ENCODE results near the gene ADCK1. TPM values are rescaled to one million over a fixed set of nuclear protein-coding genes. Genes with fewer than 3 reads are reported as not detected.

Gene ADCK1
- total RNA-seq, 4 donors from 2014 or later, result 7.8 to 22.3 (median 12.6) TPM

- Histone ChIP-seq H3K4me3 (no peak overlapping the region), H3K27ac (no peak overlapping the region), H3K4me1 (no peaks in the 10 kb centered on the region), H3K27me3 (no peaks in the 10 kb centered on the region), H3K36me3 (peaks cover 0 to 7% (median 0%) of the 10 kb centered on the region in 4 donors), H3K9me3 (no peaks in the 10 kb centered on the region)
- no peak for TF ChIP-seq EP300 (IDR thresholded peaks at IDR 0.05; ENCODE audit: low read depth)
- TF ChIP-seq POLR2AphosphoS5 (IDR thresholded peaks at IDR 0.05), result no peak
- TF ChIP-seq CTCF (IDR thresholded peaks at IDR 0.05), result no peak
- TF ChIP-seq POLR2A (IDR thresholded peaks at IDR 0.05), result no peak
- 90 to 100% methylated on average over 4 of the region's 4 CpGs for WGBS, 2 donors (ENCODE audit: low coverage in 1 of 2)
- intact Hi-C loops (cut with DNase I; ENCODE audit: low total_unique reads) (no loop called here), in situ Hi-C loops (cut with MboI; ENCODE audit: low pct_ligation_motif_present in 1 of 4, low pct_unique_long_range_greater_than_20kb in 1 of 4, low sequenced_read_pairs in 3 of 4) (no loop called here)
- DNase-seq, result no peak
These were observed 92.5 kb downstream of the ADCK1 start for GRCh38 chr14:77892381-77892871.

GRCh38 chr14:77892890-77893484, 93.1 kb downstream of the ADCK1 start:
- H3K27me3 ChIP-seq, result no peaks in the 10 kb centered on the region
- 96 to 100% methylated on average over 1 to 5 of the region's 5 CpGs for WGBS, 2 donors (ENCODE audit: low coverage in 1 of 2)

GRCh38 chr14:77897374-77897773, 97.5 kb downstream of the ADCK1 start:
- no peaks in the 10 kb centered on the region for H3K4me1 ChIP-seq
- no peak overlapping the region for H3K27ac ChIP-seq
- no peak for TF ChIP-seq POLR2AphosphoS5 (IDR thresholded peaks at IDR 0.05)
- TF ChIP-seq POLR2A (IDR thresholded peaks at IDR 0.05), result no peak
- TF ChIP-seq EP300 (IDR thresholded peaks at IDR 0.05; ENCODE audit: low read depth), result no peak
- TF ChIP-seq CTCF (IDR thresholded peaks at IDR 0.05), result no peak
- WGBS, 2 donors (ENCODE audit: low coverage in 1 of 2), result 80 to 90% methylated on average over 2 of the region's 2 CpGs
- intact Hi-C loops (cut with DNase I; ENCODE audit: low total_unique reads) (no loop called here), in situ Hi-C loops (cut with MboI; ENCODE audit: low pct_ligation_motif_present in 1 of 4, low pct_unique_long_range_greater_than_20kb in 1 of 4, low sequenced_read_pairs in 3 of 4) (no loop called here)
- H3K36me3 ChIP-seq, result no peaks in the 10 kb centered on the region
- H3K9me3 ChIP-seq, result no peaks in the 10 kb centered on the region
- H3K27me3 ChIP-seq, result no peaks in the 10 kb centered on the region
- no peak overlapping the region for H3K4me3 ChIP-seq
- no peak for DNase-seq

More at GRCh38 chr14:77892890-77893484, 93.1 kb downstream of the ADCK1 start:
- no peak overlapping the region for H3K4me3 ChIP-seq
- DNase-seq, result no peak
- no peak overlapping the region for H3K27ac ChIP-seq
- intact Hi-C loops (cut with DNase I; ENCODE audit: low total_unique reads) (loop anchor here (1.0 kb wide), 1 partner anchor 36 kb away; no protein-coding TSS in a partner anchor), in situ Hi-C loops (cut with MboI; ENCODE audit: low pct_ligation_motif_present in 1 of 4, low pct_unique_long_range_greater_than_20kb in 1 of 4, low sequenced_read_pairs in 3 of 4) (no loop called here)
- H3K36me3 ChIP-seq, result peaks cover 0 to 7% (median 0%) of the 10 kb centered on the region in 4 donors
- no peaks in the 10 kb centered on the region for H3K4me1 ChIP-seq
- no peak for TF ChIP-seq EP300 (IDR thresholded peaks at IDR 0.05; ENCODE audit: low read depth)
- no peak for TF ChIP-seq POLR2A (IDR thresholded peaks at IDR 0.05)
- no peak for TF ChIP-seq POLR2AphosphoS5 (IDR thresholded peaks at IDR 0.05)
- no peak for TF ChIP-seq CTCF (IDR thresholded peaks at IDR 0.05)
- no peaks in the 10 kb centered on the region for H3K9me3 ChIP-seq

- Histone ChIP-seq H3K27ac (no peak overlapping the region), H3K4me3 (no peak overlapping the region), H3K4me1 (no peaks in the 10 kb centered on the region), H3K27me3 (no peaks in the 10 kb centered on the region), H3K36me3 (no peaks in the 10 kb centered on the region), H3K9me3 (no peaks in the 10 kb centered on the region)
- no peak for TF ChIP-seq POLR2A (IDR thresholded peaks at IDR 0.05)
- TF ChIP-seq POLR2AphosphoS5 (IDR thresholded peaks at IDR 0.05), result no peak
- TF ChIP-seq EP300 (IDR thresholded peaks at IDR 0.05; ENCODE audit: low read depth), result no peak
- no peak for TF ChIP-seq CTCF (IDR thresholded peaks at IDR 0.05)
- in situ Hi-C loops (cut with MboI; ENCODE audit: low pct_ligation_motif_present in 1 of 4, low pct_unique_long_range_greater_than_20kb in 1 of 4, low sequenced_read_pairs in 3 of 4), result no loop called here
- DNase-seq, result no peak
- intact Hi-C loops (cut with DNase I; ENCODE audit: low total_unique reads), result no loop called here
- 64% methylated on average over 1 of the region's 1 CpG; no CpG with 5 or more reads in 1 of the 2 donors for WGBS, 2 donors (ENCODE audit: low coverage in 1 of 2)
These were observed 102.9 kb downstream of the ADCK1 start for GRCh38 chr14:77902811-77903210.

Measured in transverse colon (tissue), 4 donors.